Loucy (cell line): ENCODE data around the gene ZNF320.
"Not testable (repeated sequence)": the region's sequence is repeated elsewhere in the genome, so short reads cannot be mapped to it uniquely, and the experiment has no call there.

ENCODE experiments used
- H2AFZ ChIP-seq: fragments of 200-600 bp; sonication (generic); 2 replicates; pipeline ENCODE4 v1.6.0; 2016; ENCODE audit warnings: antibody characterized with exemption, mild to moderate bottlenecking, low read length, moderate library complexity
- H3F3A ChIP-seq: fragments of 200-600 bp; 2 replicates; pipeline ENCODE4 v1.6.0; 2016; ENCODE audit warnings: antibody characterized with exemption, low read depth, mild to moderate bottlenecking
- H3K27me3 ChIP-seq: fragments of 200-600 bp; sonication (generic); 2 replicates; pipeline ENCODE4 v1.6.1; 2014; ENCODE audit warnings: low read length, mild to moderate bottlenecking; ENCODE audit not compliant: insufficient read depth, poor library complexity, severe bottlenecking
- H3K36me3 ChIP-seq: fragments of 200-600 bp; sonication (generic); 2 replicates; pipeline ENCODE4 v1.6.1; 2016; ENCODE audit warnings: low read length; ENCODE audit not compliant: insufficient read depth
- H3K4me1 ChIP-seq: fragments of 200-600 bp; sonication (generic); 2 replicates; pipeline ENCODE4 v1.5.1; 2014; ENCODE audit warnings: low read length, mild to moderate bottlenecking; ENCODE audit not compliant: insufficient read depth, poor library complexity, severe bottlenecking
- H3K4me2 ChIP-seq: fragments of 200-600 bp; sonication (generic); 2 replicates; pipeline ENCODE4 v1.6.0; 2014; ENCODE audit warnings: antibody characterized with exemption, low read length, low read depth, mild to moderate bottlenecking; ENCODE audit not compliant: poor library complexity, severe bottlenecking
- H3K4me3 ChIP-seq: fragments of 200-600 bp; sonication (generic); 2 replicates; pipeline ENCODE4 v1.5.1; 2014; ENCODE audit warnings: low read length, mild to moderate bottlenecking, mixed read lengths; ENCODE audit not compliant: poor library complexity, severe bottlenecking
- H3K79me2 ChIP-seq: fragments of 200-600 bp; sonication (generic); 2 replicates; pipeline ENCODE4 v1.6.1; 2014; ENCODE audit warnings: low read length; ENCODE audit not compliant: insufficient read depth
- H3K9ac ChIP-seq: fragments of 200-600 bp; sonication (generic); 2 replicates; pipeline ENCODE4 v1.6.0; 2014; ENCODE audit warnings: mild to moderate bottlenecking, low read depth, low read length, moderate library complexity; ENCODE audit not compliant: poor library complexity, severe bottlenecking
- H3K9me2 ChIP-seq: fragments of 200-600 bp; sonication (generic); replicated peaks from 2 replicates; pipeline ENCODE4 v1.6.1; 2016; ENCODE audit warnings: low read depth, low read length, mixed read lengths
- H3K9me3 ChIP-seq: fragments of 200-600 bp; sonication (generic); 2 replicates; pipeline ENCODE4 v1.6.1; 2014; ENCODE audit warnings: mild to moderate bottlenecking, antibody characterized with exemption, low read length, low read depth; ENCODE audit not compliant: insufficient read depth
- H4K20me1 ChIP-seq: fragments of 200-600 bp; sonication (generic); 2 replicates; pipeline ENCODE4 v1.6.0; 2014; ENCODE audit warnings: antibody characterized with exemption, low read length, mild to moderate bottlenecking; ENCODE audit not compliant: insufficient read depth, poor library complexity, severe bottlenecking
- EZH2phosphoT487 ChIP-seq: fragments of 200-600 bp; IDR thresholded peaks from 2 replicates; pipeline ENCODE4 v1.6.1; 2018; ENCODE audit warnings: antibody characterized with exemption, mild to moderate bottlenecking, moderate library complexity, borderline replicate concordance
- TF ChIP-seq, protein P1 (sequence below): fragments of 200-600 bp; sonication (generic); conservative IDR thresholded peaks from 2 replicates; pipeline ENCODE4 v1.5.1; 2014; ENCODE audit warnings: mild to moderate bottlenecking, antibody characterized with exemption, low read length

The ZNF320 gene

GRCh38 chr19:52910648-52911047 lies 13.2 kb upstream of the ZNF320 start:
- no peaks in the 10 kb centered on the region for H4K20me1 ChIP-seq
- no peaks in the 10 kb centered on the region for H3K9me3 ChIP-seq
- TF ChIP-seq, protein P1, sequence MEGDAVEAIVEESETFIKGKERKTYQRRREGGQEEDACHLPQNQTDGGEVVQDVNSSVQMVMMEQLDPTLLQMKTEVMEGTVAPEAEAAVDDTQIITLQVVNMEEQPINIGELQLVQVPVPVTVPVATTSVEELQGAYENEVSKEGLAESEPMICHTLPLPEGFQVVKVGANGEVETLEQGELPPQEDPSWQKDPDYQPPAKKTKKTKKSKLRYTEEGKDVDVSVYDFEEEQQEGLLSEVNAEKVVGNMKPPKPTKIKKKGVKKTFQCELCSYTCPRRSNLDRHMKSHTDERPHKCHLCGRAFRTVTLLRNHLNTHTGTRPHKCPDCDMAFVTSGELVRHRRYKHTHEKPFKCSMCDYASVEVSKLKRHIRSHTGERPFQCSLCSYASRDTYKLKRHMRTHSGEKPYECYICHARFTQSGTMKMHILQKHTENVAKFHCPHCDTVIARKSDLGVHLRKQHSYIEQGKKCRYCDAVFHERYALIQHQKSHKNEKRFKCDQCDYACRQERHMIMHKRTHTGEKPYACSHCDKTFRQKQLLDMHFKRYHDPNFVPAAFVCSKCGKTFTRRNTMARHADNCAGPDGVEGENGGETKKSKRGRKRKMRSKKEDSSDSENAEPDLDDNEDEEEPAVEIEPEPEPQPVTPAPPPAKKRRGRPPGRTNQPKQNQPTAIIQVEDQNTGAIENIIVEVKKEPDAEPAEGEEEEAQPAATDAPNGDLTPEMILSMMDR = no peak
- no peak for TF ChIP-seq EZH2phosphoT487
- no peaks in the 10 kb centered on the region for H3K79me2 ChIP-seq
- no peak overlapping the region for H3K9ac ChIP-seq
- H3K9me2 ChIP-seq = no peaks in the 10 kb centered on the region
- H3K4me1 ChIP-seq = no peaks in the 10 kb centered on the region
- no peak overlapping the region for H3K4me3 ChIP-seq
- no peaks in the 10 kb centered on the region for H3F3A ChIP-seq
- no peak overlapping the region for H3K4me2 ChIP-seq
- H3K27me3 ChIP-seq = no peaks in the 10 kb centered on the region
- peaks cover 24% of the 10 kb centered on the region; the same call in 1 of the 2 replicates for H3K36me3 ChIP-seq
- no peak overlapping the region for H2AFZ ChIP-seq

- H3K9ac ChIP-seq, H3K79me2 ChIP-seq, H3K4me2 ChIP-seq, H3F3A ChIP-seq, H3K4me3 ChIP-seq, H3K4me1 ChIP-seq, H3K9me3 ChIP-seq, H3K27me3 ChIP-seq, H4K20me1 ChIP-seq, H2AFZ ChIP-seq, H3K9me2 ChIP-seq: not testable (repeated sequence)
- peaks cover 24% of the 10 kb centered on the region; the same call in 1 of the 2 replicates for H3K36me3 ChIP-seq
Observed at GRCh38 chr19:52904052-52904780, 6.8 kb upstream of the ZNF320 start.

GRCh38 chr19:52901842-52902241 lies 4.4 kb upstream of the ZNF320 start:
- no peak overlapping the region for H3K4me3 ChIP-seq
- H3F3A ChIP-seq = no peaks in the 10 kb centered on the region
- H3K36me3 ChIP-seq = peaks cover 11% of the 10 kb centered on the region; the same call in 1 of the 2 replicates
- H3K27me3 ChIP-seq = no peaks in the 10 kb centered on the region
- H3K9me3 ChIP-seq = no peaks in the 10 kb centered on the region
- H3K9ac ChIP-seq = no peak overlapping the region
- no peaks in the 10 kb centered on the region for H3K4me1 ChIP-seq
- H2AFZ ChIP-seq = no peak overlapping the region
- no peak overlapping the region for H3K4me2 ChIP-seq
- H3K79me2 ChIP-seq = peaks cover 6% of the 10 kb centered on the region
- H4K20me1 ChIP-seq = peaks cover 1% of the 10 kb centered on the region
- no peak for TF ChIP-seq EZH2phosphoT487
- TF ChIP-seq, protein P1 = no peak
- H3K9me2 ChIP-seq = no peaks in the 10 kb centered on the region

DNA sequence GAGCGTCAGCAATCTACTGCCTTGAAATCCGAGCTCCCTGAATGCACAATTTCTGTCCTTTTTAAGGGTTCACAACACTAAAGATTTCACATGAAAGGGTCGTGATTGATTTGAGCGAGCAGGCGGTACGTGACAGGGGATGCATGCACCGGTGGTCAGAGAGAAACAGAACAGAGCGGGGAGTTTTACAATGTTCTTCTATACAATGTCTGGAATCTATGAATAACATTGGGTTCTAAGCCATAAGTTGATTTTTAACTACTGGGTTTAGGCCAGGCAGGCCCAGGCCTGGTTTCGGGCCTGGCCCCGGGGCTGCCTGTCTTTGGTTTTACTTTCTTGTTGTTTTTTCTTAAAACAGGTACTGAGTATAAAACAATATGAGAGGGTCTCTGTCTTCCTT lies 1.2 kb upstream of the ZNF320 start:
- not testable (repeated sequence) for H3K4me2 ChIP-seq, H3K9ac ChIP-seq, H3F3A ChIP-seq, H2AFZ ChIP-seq, H3K27me3 ChIP-seq, H4K20me1 ChIP-seq, H3K9me2 ChIP-seq, H3K9me3 ChIP-seq, H3K36me3 ChIP-seq, H3K4me1 ChIP-seq, H3K4me3 ChIP-seq
- H3K79me2 ChIP-seq = peaks cover 37% of the 10 kb centered on the region
